A549 treated with AZD9567 at 1 μM for 4 hours (cell line): ENCODE measurements around the gene NPTN. TPM values are rescaled to one million over a fixed set of nuclear protein-coding genes. Genes with fewer than 3 reads are reported as not detected.

Experiments
- total RNA-seq: library from RNA; stranded (reverse); fragments of 200-300 nt; extraction: Qiagen RNA extraction; gene quantifications from 5 replicates; pipeline ENCODE4 v1.2.3, GENCODE V29; 2022; ENCODE audit not compliant: insufficient read depth

The NPTN gene
- total RNA-seq, result 189 to 250 TPM (median 199 TPM) in 5 replicates

GRCh38 chr15:73633111-73633990, at the start of gene NPTN:
Gene NPTN (minus strand): TSS chr15:73633389. CDS start chr15:73633215, 174 bp downstream.

Other genes with a start within 250 kb of the NPTN start
- not detected in 5 replicates for gene REC114, start 190.2 kb downstream of the NPTN start, total RNA-seq
- gene CD276, start 51.0 kb upstream of the NPTN start, total RNA-seq, result 68.3 to 75.6 TPM (median 69.6 TPM) in 5 replicates
- 1.5 to 2.3 TPM (median 2.0 TPM) in 4 of 5 replicates, not detected in the other for gene INSYN1, start 120.0 kb upstream of the NPTN start, total RNA-seq
- gene TBC1D21, start 240.2 kb upstream of the NPTN start, total RNA-seq, result not detected in 5 replicates